HepG2 (cell line): ENCODE measurements around the gene DNAJA1. TPM values are rescaled to one million over a fixed set of nuclear protein-coding genes. Genes with fewer than 3 reads are reported as not detected.

ENCODE experiments used
- ATAD3A ChIP-seq: sonication (generic); formaldehyde crosslinking; IDR thresholded peaks from 2 replicates; pipeline ENCODE4 v1.4.0; 2020; ENCODE audit warnings: missing genetic modification reagents
- BORCS8-MEF2B ChIP-seq: sonication (generic); formaldehyde crosslinking; IDR thresholded peaks from 2 replicates; pipeline ENCODE4 v1.8.0; 2022; ENCODE audit warnings: mild to moderate bottlenecking, missing genetic modification reagents
- E2F5 ChIP-seq: sonication (generic); formaldehyde crosslinking; conservative IDR thresholded peaks from 2 replicates; pipeline ENCODE4 v1.4.0; 2020; ENCODE audit warnings: missing genetic modification reagents
- FIP1L1 ChIP-seq: fragments of 200-400 bp; formaldehyde crosslinking; IDR thresholded peaks from 2 replicates; pipeline ENCODE4 v1.6.1; 2018; ENCODE audit warnings: low read depth, mild to moderate bottlenecking, low read length, moderate library complexity, borderline replicate concordance; ENCODE audit not compliant: insufficient read depth
- GABPA ChIP-seq, 2 experiments: IDR thresholded peaks; 2 replicates each; pipeline ENCODE4 v1.6.1; 2011 to 2016; ENCODE audit warnings: low read depth in 2 of 2, low read length in 1 of 2, missing biosample characterization in 1 of 2, missing genetic modification characterization in 1 of 2
- GLI4 ChIP-seq: sonication (generic); formaldehyde crosslinking; IDR thresholded peaks from 2 replicates; pipeline ENCODE4 v1.5.1; 2020; ENCODE audit warnings: missing genetic modification reagents, mild to moderate bottlenecking, moderate library complexity, borderline replicate concordance
- GPN1 ChIP-seq: sonication (generic); formaldehyde crosslinking; IDR thresholded peaks from 2 replicates; pipeline ENCODE4 v1.5.1; 2020; ENCODE audit warnings: missing genetic modification reagents, borderline replicate concordance
- GTF3A ChIP-seq: sonication (generic); formaldehyde crosslinking; conservative IDR thresholded peaks from 2 replicates; pipeline ENCODE4 v1.4.0; 2020; ENCODE audit warnings: mild to moderate bottlenecking, missing genetic modification reagents
- HDAC6 ChIP-seq: fragments of 200-600 bp; sonication (generic); IDR thresholded peaks from 2 replicates; pipeline ENCODE4 v1.7.0; 2017; ENCODE audit warnings: mild to moderate bottlenecking, antibody characterized with exemption, low read length, low read depth
- JUND ChIP-seq: sonication (generic); formaldehyde crosslinking; IDR thresholded peaks from 2 replicates; pipeline ENCODE4 v1.8.0; 2022; ENCODE audit warnings: mild to moderate bottlenecking, missing genetic modification reagents
- MAFK ChIP-seq, 2 experiments: IDR thresholded peaks in 1 of 2; conservative IDR thresholded peaks in 1 of 2; 2 replicates each; pipeline ENCODE4 v1.6.1; 2011; ENCODE audit warnings: improper control_type of control experiment in 2 of 2, low read length in 2 of 2
- STAT5B ChIP-seq: sonication (generic); formaldehyde crosslinking; IDR thresholded peaks from 2 replicates; pipeline ENCODE4 v1.4.0; 2020; ENCODE audit warnings: missing genetic modification reagents
- SYNCRIP ChIP-seq: fragments of 200-400 bp; formaldehyde crosslinking; IDR thresholded peaks from 2 replicates; pipeline ENCODE4 v1.6.1; 2018; ENCODE audit warnings: mild to moderate bottlenecking, low read depth, low read length; ENCODE audit not compliant: insufficient read depth
- TFE3 ChIP-seq: IDR thresholded peaks from 2 replicates; pipeline ENCODE4 v1.6.1; 2016
- ZKSCAN1 ChIP-seq: fragments of 150-350 bp; IDR thresholded peaks from 2 replicates; pipeline ENCODE4 v1.6.1; 2014; ENCODE audit warnings: low read length
- ZNF550 ChIP-seq: sonication (generic); formaldehyde crosslinking; IDR thresholded peaks from 2 replicates; pipeline ENCODE4 v1.4.0; 2020; ENCODE audit warnings: mild to moderate bottlenecking, missing genetic modification reagents, borderline replicate concordance
- ZNF552 ChIP-seq: sonication (generic); formaldehyde crosslinking; IDR thresholded peaks from 2 replicates; pipeline ENCODE4 v1.9.0; 2022; ENCODE audit warnings: missing genetic modification reagents, mild to moderate bottlenecking, borderline replicate concordance
- ZSCAN22 ChIP-seq: sonication (generic); formaldehyde crosslinking; IDR thresholded peaks from 2 replicates; pipeline ENCODE4 v1.4.0; 2020; ENCODE audit warnings: mild to moderate bottlenecking, missing genetic modification reagents
- ZZZ3 ChIP-seq: sonication (generic); formaldehyde crosslinking; IDR thresholded peaks from 2 replicates; pipeline ENCODE4 v1.4.0; 2020; ENCODE audit warnings: missing genetic modification reagents, mild to moderate bottlenecking, borderline replicate concordance
- polyA plus RNA-seq, 8 experiments: library from polyadenylated mRNA; depleted of rRNA in 3 of 8; stranded (reverse) in 7 of 8; unstranded in 1 of 8; fragments of >200 nt; fragmentation: Illumina TruSeq in 4 of 8; extraction: Trizol in 4 of 8; gene quantifications; 2 replicates each; pipeline versions ENCODE4 v1.2.1 to v1.2.3, GENCODE V29; 2011 to 2016; ENCODE audit warnings: low read depth in 4 of 8, missing spikeins in 1 of 8, mixed read lengths in 1 of 8; ENCODE audit not compliant: insufficient read depth in 1 of 8
- total RNA-seq, 5 experiments: library from RNA; depleted of rRNA; stranded (reverse); fragments of >200 nt; fragmentation: Illumina TruSeq; extraction: Trizol; gene quantifications; 2 replicates each; pipeline ENCODE4 v1.2.3, GENCODE V29; 2016; ENCODE audit warnings: low read depth in 1 of 5
- TF ChIP-seq, protein P1 (sequence below): sonication (generic); formaldehyde crosslinking; IDR thresholded peaks from 2 replicates; pipeline ENCODE4 v1.4.0; 2020; ENCODE audit warnings: missing genetic modification reagents
- TF ChIP-seq, protein P2 (sequence below): fragments of 450-650 bp; IDR thresholded peaks from 2 replicates; pipeline ENCODE4 v1.6.1; 2017; ENCODE audit warnings: mild to moderate bottlenecking

The DNAJA1 gene
- total and polyA plus RNA-seq, 2 of the 13 experiments (the other 11 are each of a cell fraction or from before 2014, with no cell fraction given) = 95.9 to 306 TPM

- TF ChIP-seq, protein P1, sequence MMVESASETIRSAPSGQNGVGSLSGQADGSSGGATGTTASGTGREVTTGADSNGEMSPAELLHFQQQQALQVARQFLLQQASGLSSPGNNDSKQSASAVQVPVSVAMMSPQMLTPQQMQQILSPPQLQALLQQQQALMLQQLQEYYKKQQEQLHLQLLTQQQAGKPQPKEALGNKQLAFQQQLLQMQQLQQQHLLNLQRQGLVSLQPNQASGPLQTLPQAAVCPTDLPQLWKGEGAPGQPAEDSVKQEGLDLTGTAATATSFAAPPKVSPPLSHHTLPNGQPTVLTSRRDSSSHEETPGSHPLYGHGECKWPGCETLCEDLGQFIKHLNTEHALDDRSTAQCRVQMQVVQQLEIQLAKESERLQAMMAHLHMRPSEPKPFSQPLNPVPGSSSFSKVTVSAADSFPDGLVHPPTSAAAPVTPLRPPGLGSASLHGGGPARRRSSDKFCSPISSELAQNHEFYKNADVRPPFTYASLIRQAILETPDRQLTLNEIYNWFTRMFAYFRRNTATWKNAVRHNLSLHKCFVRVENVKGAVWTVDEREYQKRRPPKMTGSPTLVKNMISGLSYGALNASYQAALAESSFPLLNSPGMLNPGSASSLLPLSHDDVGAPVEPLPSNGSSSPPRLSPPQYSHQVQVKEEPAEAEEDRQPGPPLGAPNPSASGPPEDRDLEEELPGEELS = peak; percentile 52
- TF ChIP-seq ZZZ3 (CRISPR knock-in tag) (peak; percentile 92; the same call in 1 of the 2 replicates), ATAD3A (CRISPR knock-in tag) (no peak), E2F5 (CRISPR knock-in tag) (no peak), GABPA (IDR thresholded peaks at IDR 0.05; ENCODE audit: low read depth, low read length) (peak; percentile 96), GABPA (CRISPR knock-in tag; IDR thresholded peaks at IDR 0.05; ENCODE audit: low read depth) (peak; percentile 99), ZSCAN22 (CRISPR knock-in tag) (0 out of 2 replicates have a peak, but pooled peaks have one; percentile 45), ZNF550 (CRISPR knock-in tag) (no peak), BORCS8-MEF2B (no peak; the same call in 1 of the 2 replicates), TFE3 (CRISPR knock-in tag) (peak; percentile 27; the same call in 1 of the 2 replicates), GPN1 (CRISPR knock-in tag) (no peak), ZNF552 (CRISPR knock-in tag) (peak; percentile 53; the same call in 1 of the 2 replicates), FIP1L1 (no peak), ZKSCAN1 (no peak), MAFK (conservative IDR thresholded peaks at IDR 0.05 in 1 of 2, IDR thresholded peaks at IDR 0.05 in 1 of 2; ENCODE audit: low read length in 2 of 2) (no peak), HDAC6 (no peak), SYNCRIP (no peak), GLI4 (0 out of 2 replicates have a peak, but pooled peaks have one; percentile 51), JUND (0 out of 2 replicates have a peak, but pooled peaks have one; percentile 50), GTF3A (0 out of 2 replicates have a peak, but pooled peaks have one; percentile 29), STAT5B (CRISPR knock-in tag) (no peak)
- TF ChIP-seq, protein P2, sequence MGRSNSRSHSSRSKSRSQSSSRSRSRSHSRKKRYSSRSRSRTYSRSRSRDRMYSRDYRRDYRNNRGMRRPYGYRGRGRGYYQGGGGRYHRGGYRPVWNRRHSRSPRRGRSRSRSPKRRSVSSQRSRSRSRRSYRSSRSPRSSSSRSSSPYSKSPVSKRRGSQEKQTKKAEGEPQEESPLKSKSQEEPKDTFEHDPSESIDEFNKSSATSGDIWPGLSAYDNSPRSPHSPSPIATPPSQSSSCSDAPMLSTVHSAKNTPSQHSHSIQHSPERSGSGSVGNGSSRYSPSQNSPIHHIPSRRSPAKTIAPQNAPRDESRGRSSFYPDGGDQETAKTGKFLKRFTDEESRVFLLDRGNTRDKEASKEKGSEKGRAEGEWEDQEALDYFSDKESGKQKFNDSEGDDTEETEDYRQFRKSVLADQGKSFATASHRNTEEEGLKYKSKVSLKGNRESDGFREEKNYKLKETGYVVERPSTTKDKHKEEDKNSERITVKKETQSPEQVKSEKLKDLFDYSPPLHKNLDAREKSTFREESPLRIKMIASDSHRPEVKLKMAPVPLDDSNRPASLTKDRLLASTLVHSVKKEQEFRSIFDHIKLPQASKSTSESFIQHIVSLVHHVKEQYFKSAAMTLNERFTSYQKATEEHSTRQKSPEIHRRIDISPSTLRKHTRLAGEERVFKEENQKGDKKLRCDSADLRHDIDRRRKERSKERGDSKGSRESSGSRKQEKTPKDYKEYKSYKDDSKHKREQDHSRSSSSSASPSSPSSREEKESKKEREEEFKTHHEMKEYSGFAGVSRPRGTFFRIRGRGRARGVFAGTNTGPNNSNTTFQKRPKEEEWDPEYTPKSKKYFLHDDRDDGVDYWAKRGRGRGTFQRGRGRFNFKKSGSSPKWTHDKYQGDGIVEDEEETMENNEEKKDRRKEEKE = no peak
These were observed 51.3 kb downstream of the DNAJA1 start, which contains the start of gene SMU1 (continued) for GRCh38 chr9:33076046-33077004.
